ENCODE data around the gene P3H2.

P3H2 gene

DNA sequence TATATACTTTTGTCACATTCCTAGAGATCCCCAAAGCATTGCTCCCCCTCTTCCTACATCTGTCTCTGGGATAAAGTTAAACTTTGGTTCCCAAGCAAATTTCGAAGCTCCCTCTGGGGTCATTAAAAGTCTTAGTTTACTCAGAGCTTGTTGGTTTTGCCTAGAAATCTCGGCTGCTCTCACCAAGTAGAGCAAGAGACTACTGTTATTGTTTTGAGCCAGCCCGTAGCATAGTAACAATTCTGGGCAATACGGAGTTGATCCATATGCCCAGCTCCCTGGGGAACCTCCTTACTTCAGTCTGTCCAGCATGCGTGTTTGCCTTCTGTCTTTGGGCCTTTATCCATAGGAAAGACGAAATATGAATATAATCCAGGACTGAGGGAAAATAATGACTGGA is 10.0 kb upstream of the P3H2 start:
- H3K9me2 ChIP-seq (replicated peaks; ENCODE audit: low read depth, low read length): no peaks in the 10 kb centered on the region
- H3K79me2 ChIP-seq (ENCODE audit: insufficient read depth, low read length): no peaks in the 10 kb centered on the region
- H3K9ac ChIP-seq (ENCODE audit: low read depth, low read length, poor library complexity, severe bottlenecking): no peak overlapping the region
- H3K27me3 ChIP-seq (ENCODE audit: insufficient read depth, low read length, poor library complexity, severe bottlenecking): no peaks in the 10 kb centered on the region
- no peaks in the 10 kb centered on the region for H3K36me3 ChIP-seq (ENCODE audit: insufficient read depth, low read length)
- TF ChIP-seq, protein P1, sequence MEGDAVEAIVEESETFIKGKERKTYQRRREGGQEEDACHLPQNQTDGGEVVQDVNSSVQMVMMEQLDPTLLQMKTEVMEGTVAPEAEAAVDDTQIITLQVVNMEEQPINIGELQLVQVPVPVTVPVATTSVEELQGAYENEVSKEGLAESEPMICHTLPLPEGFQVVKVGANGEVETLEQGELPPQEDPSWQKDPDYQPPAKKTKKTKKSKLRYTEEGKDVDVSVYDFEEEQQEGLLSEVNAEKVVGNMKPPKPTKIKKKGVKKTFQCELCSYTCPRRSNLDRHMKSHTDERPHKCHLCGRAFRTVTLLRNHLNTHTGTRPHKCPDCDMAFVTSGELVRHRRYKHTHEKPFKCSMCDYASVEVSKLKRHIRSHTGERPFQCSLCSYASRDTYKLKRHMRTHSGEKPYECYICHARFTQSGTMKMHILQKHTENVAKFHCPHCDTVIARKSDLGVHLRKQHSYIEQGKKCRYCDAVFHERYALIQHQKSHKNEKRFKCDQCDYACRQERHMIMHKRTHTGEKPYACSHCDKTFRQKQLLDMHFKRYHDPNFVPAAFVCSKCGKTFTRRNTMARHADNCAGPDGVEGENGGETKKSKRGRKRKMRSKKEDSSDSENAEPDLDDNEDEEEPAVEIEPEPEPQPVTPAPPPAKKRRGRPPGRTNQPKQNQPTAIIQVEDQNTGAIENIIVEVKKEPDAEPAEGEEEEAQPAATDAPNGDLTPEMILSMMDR (conservative IDR thresholded peaks at IDR 0.05; ENCODE audit: low read length): no peak
- no peak for TF ChIP-seq EZH2phosphoT487 (IDR thresholded peaks at IDR 0.05; ENCODE audit: borderline replicate concordance)
- H3K4me2 ChIP-seq (ENCODE audit: low read depth, low read length, poor library complexity, severe bottlenecking): no peak overlapping the region
- H4K20me1 ChIP-seq (ENCODE audit: insufficient read depth, low read length, poor library complexity, severe bottlenecking): no peaks in the 10 kb centered on the region
- no peaks in the 10 kb centered on the region for H3F3A ChIP-seq (ENCODE audit: low read depth)
- H3K4me3 ChIP-seq (ENCODE audit: low read length, poor library complexity, severe bottlenecking): no peak overlapping the region
- H3K4me1 ChIP-seq (ENCODE audit: insufficient read depth, low read length, poor library complexity, severe bottlenecking): no peaks in the 10 kb centered on the region
- no peaks in the 10 kb centered on the region for H3K9me3 ChIP-seq (ENCODE audit: insufficient read depth, low read depth, low read length)
- no peak overlapping the region for H2AFZ ChIP-seq (ENCODE audit: low read length)

DNA sequence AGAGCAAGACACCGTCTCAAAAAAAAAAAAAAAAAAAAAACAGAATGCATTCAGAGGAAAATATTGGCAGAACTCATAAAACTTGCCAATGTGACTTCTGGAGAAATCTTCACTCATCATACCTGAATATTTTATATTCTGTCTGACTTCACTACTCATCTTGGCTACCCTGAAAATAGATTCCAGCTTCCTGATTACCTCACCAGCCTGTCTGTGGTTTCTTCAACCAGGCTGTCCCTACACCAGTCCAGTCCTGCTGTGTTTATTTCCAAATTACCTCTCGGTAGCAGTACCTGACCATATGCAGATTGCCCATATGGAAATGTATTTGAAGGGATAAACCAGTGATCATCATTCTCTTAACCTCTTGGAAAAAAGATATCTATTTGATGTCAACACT is 9.3 kb upstream of the P3H2 start:
- Histone ChIP-seq H2AFZ (ENCODE audit: low read length) (no peak overlapping the region), H3K36me3 (ENCODE audit: insufficient read depth, low read length) (no peaks in the 10 kb centered on the region), H3K4me1 (ENCODE audit: insufficient read depth, low read length, poor library complexity, severe bottlenecking) (no peaks in the 10 kb centered on the region), H3K79me2 (ENCODE audit: insufficient read depth, low read length) (no peaks in the 10 kb centered on the region), H3K9me3 (ENCODE audit: insufficient read depth, low read depth, low read length) (no peaks in the 10 kb centered on the region), H3K27me3 (ENCODE audit: insufficient read depth, low read length, poor library complexity, severe bottlenecking) (no peaks in the 10 kb centered on the region), H3F3A (ENCODE audit: low read depth) (no peaks in the 10 kb centered on the region), H3K4me3 (ENCODE audit: low read length, poor library complexity, severe bottlenecking) (no peak overlapping the region), H3K9me2 (replicated peaks; ENCODE audit: low read depth, low read length) (no peaks in the 10 kb centered on the region), H4K20me1 (ENCODE audit: insufficient read depth, low read length, poor library complexity, severe bottlenecking) (no peaks in the 10 kb centered on the region), H3K9ac (ENCODE audit: low read depth, low read length, poor library complexity, severe bottlenecking) (no peak overlapping the region), H3K4me2 (ENCODE audit: low read depth, low read length, poor library complexity, severe bottlenecking) (no peak overlapping the region)
- no peak for TF ChIP-seq EZH2phosphoT487 (IDR thresholded peaks at IDR 0.05; ENCODE audit: borderline replicate concordance)
- TF ChIP-seq, protein P1 (conservative IDR thresholded peaks at IDR 0.05; ENCODE audit: low read length): no peak

DNA sequence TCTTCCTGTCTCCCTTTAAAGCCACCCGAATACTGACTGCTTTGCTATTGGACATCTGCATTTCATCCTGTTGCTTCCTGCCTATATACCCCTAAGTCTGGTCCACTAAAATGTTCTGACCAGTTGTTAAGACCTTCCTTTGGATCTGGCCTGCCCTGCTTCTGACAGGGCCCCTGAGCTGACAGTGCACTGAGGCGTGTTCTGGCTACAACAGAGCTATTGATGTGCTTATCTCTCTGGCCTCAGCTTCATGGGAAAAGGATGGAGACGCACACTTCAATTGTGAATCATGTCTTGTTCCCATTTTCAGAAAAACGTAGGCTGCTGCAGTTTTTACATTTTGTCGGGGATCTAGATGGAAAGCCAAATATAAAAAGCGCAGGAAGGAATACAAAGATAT is 7.1 kb upstream of the P3H2 start:
- Histone ChIP-seq H3K36me3 (ENCODE audit: insufficient read depth, low read length) (no peaks in the 10 kb centered on the region), H3K9ac (ENCODE audit: low read depth, low read length, poor library complexity, severe bottlenecking) (no peak overlapping the region), H3K27me3 (ENCODE audit: insufficient read depth, low read length, poor library complexity, severe bottlenecking) (no peaks in the 10 kb centered on the region), H3K9me3 (ENCODE audit: insufficient read depth, low read depth, low read length) (no peaks in the 10 kb centered on the region), H3K4me2 (ENCODE audit: low read depth, low read length, poor library complexity, severe bottlenecking) (no peak overlapping the region), H4K20me1 (ENCODE audit: insufficient read depth, low read length, poor library complexity, severe bottlenecking) (no peaks in the 10 kb centered on the region), H2AFZ (ENCODE audit: low read length) (no peak overlapping the region), H3K4me3 (ENCODE audit: low read length, poor library complexity, severe bottlenecking) (no peak overlapping the region), H3K4me1 (ENCODE audit: insufficient read depth, low read length, poor library complexity, severe bottlenecking) (no peaks in the 10 kb centered on the region), H3F3A (ENCODE audit: low read depth) (no peaks in the 10 kb centered on the region), H3K79me2 (ENCODE audit: insufficient read depth, low read length) (no peaks in the 10 kb centered on the region), H3K9me2 (replicated peaks; ENCODE audit: low read depth, low read length) (no peaks in the 10 kb centered on the region)
- TF ChIP-seq, protein P1 (conservative IDR thresholded peaks at IDR 0.05; ENCODE audit: low read length): no peak
- TF ChIP-seq EZH2phosphoT487 (IDR thresholded peaks at IDR 0.05; ENCODE audit: borderline replicate concordance): no peak
